AG08396 (cell line): ENCODE results near the gene STOML1.

ENCODE experiments used
- DNase-seq: peaks from one replicate; pipeline ENCODE4 v3.0.0; 2012; ENCODE audit warnings: low spot score, mixed read lengths

Gene STOML1, protein sequence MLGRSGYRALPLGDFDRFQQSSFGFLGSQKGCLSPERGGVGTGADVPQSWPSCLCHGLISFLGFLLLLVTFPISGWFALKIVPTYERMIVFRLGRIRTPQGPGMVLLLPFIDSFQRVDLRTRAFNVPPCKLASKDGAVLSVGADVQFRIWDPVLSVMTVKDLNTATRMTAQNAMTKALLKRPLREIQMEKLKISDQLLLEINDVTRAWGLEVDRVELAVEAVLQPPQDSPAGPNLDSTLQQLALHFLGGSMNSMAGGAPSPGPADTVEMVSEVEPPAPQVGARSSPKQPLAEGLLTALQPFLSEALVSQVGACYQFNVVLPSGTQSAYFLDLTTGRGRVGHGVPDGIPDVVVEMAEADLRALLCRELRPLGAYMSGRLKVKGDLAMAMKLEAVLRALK

DNA sequence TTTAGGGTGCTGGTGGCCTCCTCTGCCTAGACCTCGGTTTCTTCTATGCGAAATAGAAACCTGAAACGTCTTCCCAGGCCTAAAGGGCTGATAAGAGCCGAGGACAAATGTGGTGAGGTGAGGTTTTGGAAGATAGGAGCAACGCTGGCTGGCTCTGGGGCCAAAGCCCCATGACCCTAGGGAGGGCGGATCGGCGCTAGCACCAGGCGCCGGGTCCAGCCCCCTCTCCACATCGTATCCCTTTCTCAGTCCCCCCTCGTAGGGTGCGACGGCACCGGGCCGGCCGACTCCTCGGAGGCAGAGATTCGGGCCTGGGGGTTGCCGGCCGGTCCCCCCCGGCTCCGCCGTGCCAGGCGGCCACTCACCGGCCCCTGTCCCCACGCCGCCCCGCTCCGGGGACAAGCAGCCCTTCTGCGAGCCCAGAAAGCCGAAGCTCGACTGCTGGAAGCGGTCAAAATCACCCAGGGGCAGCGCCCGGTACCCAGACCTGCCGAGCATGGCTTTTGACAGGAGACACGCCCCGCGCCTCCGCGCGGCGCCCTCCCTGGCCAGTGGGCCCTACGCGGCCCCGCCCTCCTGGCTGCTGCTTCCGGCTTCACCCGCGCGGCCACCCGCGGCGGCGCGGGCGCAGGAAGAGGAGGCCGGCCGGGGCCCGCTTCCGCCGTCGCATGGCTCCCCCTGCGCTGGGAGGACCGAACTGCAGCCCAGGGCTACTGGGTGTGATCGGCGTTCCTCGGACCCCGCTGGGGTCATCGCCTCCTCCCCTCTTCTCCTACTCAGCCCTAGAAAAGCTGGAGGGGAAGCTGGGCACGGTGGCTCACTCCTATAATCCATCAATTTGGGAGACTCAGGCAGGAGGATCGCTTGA, at the start of gene STOML1:
TSS of gene STOML1 (minus strand) at position 570 of the 868 bp plus-strand sequence. CDS start at position 498, 72 bp downstream.
- DNase-seq = peak; percentile 97

DNA sequence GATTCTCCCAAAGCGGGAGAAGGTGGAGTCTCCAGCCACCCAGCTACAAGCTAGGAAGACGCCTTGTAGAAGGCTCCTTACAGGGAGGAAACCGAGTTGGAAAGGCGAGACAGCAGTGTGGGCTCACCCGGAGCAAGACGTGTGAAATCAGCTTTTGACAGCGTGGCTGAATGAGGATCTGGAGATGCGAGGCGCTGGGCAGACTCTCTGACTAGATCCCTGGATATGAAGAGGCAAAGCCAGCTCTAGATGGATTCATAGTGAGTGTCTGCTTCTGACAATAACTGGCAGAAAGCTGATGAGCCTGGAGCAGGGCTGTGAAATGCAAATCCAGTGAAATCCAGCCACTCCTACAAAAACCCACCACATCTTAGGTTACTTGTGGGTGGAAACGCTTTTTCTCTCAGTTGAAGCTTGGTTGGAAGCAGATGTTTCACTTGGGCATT, 49.2 kb upstream of the STOML1 start:
- DNase-seq = peak; percentile 4

GRCh38 chr15:74040109-74040850, 48.2 kb upstream of the STOML1 start:
- DNase-seq = peak; percentile 90

DNA sequence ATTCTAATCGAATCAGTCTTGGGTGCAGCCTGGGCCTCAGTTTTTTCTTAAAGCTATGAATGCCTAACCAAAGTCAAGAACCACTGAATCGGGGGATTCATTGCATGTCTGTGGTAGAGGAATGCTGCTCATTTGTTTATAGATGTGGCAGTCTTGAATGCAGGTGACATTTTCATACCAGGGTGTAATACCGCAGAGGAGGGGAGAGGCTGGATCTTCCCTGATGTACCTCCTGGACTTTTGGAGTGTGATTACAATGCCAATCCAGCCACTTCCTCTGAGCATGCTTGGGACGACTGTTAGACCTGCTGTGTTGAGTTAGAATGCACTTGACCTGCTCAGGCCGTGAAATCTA, 47.5 kb upstream of the STOML1 start:
- no peak for DNase-seq

DNA sequence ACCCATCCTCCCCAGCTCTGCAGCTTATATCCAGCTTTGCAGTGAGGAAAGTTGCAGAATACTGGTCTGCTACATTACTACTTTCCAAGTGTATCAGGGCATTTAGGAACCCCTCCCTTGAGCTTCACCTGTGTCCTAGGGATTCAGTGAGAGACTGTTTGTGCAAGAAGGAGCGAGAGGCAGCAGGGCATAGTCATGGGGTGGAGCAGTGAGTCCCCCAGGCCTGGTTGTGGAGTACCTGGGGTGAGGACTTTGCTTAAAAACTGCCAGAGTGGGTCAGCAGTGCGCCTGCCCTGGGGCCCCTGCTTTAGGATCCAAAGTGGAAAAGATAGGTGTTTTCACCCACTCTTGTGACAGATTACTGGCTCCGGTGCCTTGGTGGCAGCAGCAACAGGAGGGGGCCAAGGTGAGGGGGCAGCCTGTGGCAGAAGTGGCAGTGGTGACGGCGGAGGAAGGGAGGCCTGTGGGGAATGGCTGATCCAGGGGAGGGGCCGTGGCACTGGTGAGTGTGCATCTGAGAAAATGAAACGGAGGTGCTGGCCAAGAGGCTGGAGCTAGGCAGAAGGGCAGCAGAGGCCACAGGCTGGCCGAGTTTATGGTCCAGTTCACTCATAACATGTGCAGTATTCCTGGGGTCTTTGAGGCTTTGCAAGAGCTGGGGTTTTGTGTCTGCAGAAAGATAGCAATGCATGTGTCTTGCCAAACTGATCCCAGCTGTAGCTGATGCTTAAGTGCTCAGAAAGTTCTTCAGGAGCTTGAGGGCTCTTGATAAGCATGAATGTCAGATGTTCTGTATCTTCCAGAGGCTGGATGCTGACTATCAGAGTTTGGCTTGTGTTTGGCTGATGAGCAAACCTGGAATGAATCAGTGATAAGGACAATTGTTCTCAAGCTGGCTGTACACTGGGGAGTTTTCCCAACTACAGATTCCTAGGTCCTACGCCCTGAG, 46.9 kb upstream of the STOML1 start:
- peak; percentile 50 for DNase-seq

DNA sequence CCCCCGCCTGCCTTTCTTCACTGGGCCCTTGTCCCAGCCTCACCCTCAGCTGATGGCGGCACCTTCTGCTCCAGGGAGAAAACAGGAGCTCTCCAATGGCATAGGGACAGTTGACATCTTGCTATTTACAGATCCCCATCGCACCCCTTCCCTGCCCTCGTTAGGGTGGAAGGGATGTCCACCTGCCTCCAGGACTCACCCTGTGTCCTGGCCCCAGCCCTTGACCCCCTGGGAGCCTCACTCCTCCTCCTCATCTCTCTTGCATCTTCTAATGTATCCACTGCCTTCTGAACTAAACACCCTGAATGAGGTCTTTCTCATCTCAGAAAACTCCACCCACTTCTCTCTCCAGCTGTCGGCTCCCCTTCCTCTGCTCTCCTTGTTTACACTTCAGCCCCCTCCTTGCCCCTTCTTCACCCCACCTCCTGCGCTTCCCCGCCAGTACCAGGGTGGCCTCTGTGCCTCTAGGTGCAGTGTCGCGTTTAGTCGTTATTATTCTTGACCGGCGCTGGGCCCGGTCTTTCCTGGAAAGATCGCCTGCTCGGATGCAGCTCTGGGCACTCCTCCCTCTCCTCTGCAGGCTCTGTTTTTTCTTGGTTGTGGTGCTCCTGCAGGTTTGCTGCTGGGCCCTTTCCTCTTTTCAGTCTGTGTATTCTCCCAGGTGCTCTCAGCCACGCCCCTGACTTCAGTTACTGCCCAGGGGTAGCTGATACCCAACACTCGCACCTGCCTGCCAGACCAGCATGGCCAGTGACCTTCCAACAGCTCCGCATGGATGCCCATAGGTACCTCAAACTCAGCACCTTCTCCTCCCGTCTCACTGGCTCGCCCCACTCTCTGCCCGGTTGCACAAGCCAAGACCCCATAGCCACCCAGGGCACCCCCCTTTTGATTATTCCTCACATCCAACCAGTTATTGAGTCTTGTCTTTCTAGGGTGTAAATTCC, 45.3 kb upstream of the STOML1 start:
- DNase-seq = peak; percentile 3

- DNase-seq = peak; percentile 82
Observed at GRCh38 chr15:74036271-74037170, 44.4 kb upstream of the STOML1 start.

GRCh38 chr15:74035121-74036017, 43.3 kb upstream of the STOML1 start:
- peak; percentile 3 for DNase-seq

DNA sequence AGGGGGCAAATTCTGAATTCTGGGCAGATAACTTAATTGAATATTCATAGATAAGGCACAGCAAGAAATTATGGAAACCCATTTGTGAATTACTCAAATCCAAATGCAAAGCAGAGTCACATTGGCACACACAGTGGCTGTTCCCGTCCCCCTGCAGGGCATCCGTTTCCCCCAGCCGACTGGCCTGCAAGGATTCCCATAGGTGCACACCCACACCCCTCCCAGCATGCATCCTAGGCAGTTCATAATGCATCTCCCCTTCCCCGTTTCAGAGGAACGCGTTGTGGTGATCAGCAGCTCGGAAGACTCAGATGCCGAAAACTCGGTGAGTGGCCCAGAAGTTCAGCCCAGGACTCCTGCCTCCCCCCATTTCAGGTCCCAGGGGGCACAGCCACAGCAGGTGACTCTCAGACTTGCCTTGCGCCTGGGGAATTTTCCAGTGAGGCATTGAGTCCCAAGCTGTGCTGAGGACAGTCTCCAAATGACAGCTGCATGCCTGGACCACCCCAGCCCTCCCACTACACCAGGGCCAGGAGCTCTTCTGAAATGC, 42.2 kb upstream of the STOML1 start:
- no peak for DNase-seq

- no peak for DNase-seq
Observed at GRCh38 chr15:74032606-74033561, 40.8 kb upstream of the STOML1 start.

DNA sequence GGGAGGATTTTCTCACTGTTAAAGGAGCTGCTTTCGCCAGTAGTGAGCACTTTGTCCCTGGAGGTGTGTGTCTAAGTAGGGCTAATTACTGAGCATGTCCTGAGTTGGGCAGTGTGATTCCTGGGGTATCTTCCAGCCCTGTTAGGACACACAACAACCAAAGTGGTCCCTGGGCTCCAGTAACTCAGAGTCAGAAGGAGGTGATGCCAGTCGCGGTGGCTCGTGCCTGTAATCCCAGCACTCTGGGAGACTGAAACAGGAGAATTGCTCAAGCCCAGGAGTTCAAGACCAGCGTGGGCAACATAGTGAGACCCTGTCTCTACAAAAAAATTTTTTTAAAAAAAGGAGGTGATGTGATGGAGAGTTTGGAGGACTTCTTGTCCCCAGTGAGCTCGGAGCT, 40.0 kb upstream of the STOML1 start:
- DNase-seq = no peak

- DNase-seq = no peak
Observed at GRCh38 chr15:74028646-74029045, 36.6 kb upstream of the STOML1 start.

DNA sequence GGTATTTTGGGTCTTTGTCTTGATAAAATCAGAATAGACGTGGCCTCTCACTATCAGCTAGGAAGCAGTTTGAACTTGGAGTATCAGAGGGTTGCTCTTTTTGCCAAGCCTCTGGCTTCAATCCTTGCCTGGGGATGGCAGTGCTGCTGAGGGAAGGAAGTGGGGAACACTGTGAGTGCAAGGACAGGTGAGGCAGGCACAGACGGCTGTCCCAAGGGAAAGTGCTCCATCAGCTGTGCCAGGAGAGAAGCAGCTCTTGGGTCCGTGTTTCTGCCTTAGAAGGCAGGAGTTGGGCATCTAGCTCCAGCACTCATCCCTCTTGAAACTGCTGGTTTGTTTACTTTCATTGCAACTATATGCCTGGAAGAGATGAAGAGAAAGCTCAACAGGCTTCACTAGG, 35.6 kb upstream of the STOML1 start:
- peak; percentile 2 for DNase-seq

DNA sequence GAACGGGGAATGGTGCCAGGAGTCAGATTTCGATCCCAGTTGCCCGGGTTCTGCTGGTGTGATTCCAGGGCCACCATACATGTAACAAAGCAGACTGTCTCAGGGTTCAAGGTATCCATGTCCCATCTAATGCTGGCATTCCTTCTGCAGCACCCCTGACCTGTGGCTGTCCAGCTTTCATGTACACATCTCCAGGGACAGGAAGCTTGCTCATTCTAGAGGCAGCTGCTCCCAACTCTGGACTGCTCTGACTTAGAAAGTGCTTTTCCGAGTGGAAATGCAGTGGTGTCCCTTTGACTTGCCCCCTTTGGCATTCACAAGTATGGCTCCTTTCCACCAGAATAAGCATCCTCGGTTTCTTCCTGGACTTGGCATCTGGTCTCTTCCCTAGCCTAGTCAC, 33.3 kb upstream of the STOML1 start:
- DNase-seq = peak; percentile 75

GRCh38 chr15:74024687-74025086, 32.6 kb upstream of the STOML1 start:
- DNase-seq = peak; percentile 5

- DNase-seq = no peak
Observed at GRCh38 chr15:74022706-74023470, 30.8 kb upstream of the STOML1 start.
